CD1c-positive myeloid dendritic cell (primary cell): ENCODE measurements around the gene SLC2A11.

Source experiments
- DNase-seq: peaks from one replicate; pipeline ENCODE4 v3.0.0-alpha.2; 2016; ENCODE audit errors: extremely low spot score

Gene SLC2A11, protein sequence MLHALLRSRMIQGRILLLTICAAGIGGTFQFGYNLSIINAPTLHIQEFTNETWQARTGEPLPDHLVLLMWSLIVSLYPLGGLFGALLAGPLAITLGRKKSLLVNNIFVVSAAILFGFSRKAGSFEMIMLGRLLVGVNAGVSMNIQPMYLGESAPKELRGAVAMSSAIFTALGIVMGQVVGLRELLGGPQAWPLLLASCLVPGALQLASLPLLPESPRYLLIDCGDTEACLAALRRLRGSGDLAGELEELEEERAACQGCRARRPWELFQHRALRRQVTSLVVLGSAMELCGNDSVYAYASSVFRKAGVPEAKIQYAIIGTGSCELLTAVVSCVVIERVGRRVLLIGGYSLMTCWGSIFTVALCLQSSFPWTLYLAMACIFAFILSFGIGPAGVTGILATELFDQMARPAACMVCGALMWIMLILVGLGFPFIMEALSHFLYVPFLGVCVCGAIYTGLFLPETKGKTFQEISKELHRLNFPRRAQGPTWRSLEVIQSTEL

GRCh38 chr22:23857606-23858483 is at the start of gene SLC2A11:
TSS of gene SLC2A11 (plus strand) at chr22:23857875. CDS start at chr22:23858000, 125 bp downstream.
- DNase-seq: peak; percentile 99

- DNase-seq: no peak
These were observed 45.3 kb upstream of the SLC2A11 start for GRCh38 chr22:23812378-23812777.

DNA sequence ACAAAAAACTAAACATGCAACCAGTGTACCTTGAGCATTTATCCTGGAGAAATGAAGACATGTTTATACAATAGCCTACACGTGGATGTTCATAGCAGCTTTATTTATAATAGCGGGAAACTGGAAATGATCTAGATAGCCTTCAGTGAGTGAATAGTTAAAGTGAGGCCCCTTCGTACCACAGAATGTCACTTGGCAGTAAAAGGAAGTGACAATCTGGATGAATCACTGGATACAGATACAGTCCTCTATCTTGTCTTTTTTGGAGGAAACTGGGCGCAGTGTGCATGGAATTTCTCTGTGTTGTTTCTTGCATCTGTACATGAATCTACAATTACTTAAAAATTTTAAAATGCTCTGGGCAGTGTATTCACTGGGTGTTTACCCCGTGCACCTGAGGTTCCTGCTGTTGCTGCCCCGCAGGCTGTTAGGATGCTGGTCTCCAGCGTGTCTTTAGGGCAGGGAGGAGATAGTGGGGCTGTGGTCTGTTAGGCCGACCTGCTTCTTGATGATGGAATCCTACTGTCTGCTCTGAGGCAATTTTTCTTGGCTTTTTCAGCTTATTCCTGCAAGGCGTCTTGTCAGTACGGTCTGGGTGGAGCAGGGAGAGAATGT is 42.0 kb upstream of the SLC2A11 start:
- DNase-seq: no peak

DNA sequence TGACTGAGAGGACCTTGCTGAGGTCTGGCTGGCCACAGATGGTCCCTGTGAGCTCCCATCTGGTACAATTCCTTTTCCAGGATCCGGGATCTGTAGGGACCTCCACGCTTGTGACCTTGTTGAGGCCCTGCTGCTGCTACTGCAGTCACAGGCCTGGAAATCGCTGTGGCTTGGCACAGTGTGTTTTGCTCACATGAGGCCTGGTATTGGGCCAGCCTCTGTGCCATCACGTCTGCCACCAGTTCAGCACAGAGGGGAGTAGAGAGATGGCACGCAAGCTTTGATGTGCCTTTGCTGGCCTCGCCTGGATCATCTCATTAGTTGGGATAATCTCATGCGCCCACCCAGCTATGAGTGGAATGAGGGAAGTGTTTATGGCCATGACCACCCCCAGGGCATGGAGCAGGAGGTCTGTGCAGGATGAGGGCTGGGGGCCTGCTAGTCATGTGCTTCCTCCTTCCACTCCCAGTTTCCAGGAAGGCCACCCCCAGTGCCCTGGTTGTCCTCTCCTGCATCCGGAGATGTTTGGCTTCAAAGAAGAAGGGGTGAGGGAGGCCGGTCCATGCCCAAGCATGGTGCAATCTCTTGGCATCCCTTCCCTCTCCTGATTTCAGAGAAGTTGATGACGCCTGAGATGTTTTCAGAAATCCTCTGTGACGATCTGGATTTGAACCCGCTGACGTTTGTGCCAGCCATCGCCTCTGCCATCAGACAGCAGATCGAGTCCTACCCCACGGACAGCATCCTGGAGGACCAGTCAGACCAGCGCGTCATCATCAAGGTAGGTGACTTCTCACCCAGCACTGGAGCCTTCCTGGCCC is 41.3 kb upstream of the SLC2A11 start:
- no peak for DNase-seq

DNA sequence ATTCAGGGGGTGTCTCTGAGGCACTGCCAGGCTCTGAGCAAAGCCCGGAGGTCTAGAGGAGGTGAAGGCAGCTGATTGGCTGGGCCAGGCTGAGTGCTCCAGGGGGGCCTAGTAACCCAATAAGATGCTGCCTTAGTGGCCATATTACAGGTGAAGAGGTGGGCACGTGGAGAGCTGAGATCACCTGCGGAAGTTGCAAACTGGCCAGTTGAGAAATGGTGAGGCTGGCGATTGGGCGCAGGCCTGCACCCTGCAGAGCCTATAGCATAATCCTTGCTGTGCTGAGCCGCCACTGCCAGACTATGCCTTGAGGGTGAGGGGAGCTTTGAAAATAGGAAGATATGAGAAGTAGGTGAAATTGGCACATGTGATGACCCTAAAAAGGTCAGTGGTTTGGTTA is 40.5 kb upstream of the SLC2A11 start:
- DNase-seq: no peak

- no peak for DNase-seq
These were observed 39.1 kb upstream of the SLC2A11 start for GRCh38 chr22:23818541-23818940.

DNA sequence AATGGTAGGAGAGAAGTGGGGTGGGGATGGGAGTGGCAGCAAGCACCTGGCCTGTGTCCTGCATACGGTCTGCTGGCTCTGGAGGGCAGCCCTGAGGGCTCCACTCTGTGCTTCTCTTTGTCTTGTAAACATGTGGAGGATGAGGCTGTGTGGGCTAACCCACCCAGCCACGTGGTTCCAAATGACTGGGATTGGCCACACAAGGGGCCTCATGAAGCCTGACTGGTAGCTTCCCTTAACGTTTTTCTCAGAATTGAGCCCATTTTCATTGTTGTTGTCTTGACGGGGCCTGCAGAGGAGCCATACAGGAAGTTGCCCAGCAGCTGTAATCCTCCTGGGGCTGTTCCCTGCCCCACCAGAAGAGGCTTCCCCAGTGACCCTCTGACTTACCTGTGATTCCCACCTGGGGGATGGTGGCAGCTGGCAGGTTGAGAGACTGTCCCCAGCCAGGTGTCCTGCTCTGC is 36.9 kb upstream of the SLC2A11 start:
- DNase-seq: no peak

DNA sequence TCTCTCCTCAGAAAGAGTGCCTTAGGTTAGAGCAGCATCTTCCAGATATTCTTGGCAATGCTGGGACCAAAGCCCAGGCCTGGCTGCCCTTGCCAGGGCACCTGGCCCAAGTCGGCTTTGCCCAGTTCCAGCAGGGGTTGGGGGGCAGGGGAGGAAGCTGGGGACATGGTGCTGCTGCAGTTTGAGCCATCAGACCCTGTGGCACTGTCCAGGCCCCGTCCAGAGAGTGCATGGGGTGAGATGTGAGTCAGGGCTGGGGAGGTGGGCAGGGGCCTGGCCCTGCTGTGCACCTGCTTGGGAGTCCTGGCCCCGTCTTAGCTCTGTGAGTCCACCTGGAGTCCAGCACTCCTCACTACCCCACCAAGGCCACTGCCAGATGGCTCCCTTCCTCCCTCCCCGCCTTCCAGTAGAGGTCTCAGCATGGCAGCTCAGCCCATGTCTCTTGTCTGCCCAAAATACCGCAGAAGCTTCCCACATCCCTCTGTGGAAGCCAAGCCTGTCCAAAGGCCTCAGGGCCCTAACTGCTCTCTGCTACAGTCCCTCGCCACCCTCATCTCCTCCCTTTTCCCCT is 35.5 kb upstream of the SLC2A11 start:
- no peak for DNase-seq

- DNase-seq: no peak
These were observed 34.3 kb upstream of the SLC2A11 start for GRCh38 chr22:23823331-23823791.

DNA sequence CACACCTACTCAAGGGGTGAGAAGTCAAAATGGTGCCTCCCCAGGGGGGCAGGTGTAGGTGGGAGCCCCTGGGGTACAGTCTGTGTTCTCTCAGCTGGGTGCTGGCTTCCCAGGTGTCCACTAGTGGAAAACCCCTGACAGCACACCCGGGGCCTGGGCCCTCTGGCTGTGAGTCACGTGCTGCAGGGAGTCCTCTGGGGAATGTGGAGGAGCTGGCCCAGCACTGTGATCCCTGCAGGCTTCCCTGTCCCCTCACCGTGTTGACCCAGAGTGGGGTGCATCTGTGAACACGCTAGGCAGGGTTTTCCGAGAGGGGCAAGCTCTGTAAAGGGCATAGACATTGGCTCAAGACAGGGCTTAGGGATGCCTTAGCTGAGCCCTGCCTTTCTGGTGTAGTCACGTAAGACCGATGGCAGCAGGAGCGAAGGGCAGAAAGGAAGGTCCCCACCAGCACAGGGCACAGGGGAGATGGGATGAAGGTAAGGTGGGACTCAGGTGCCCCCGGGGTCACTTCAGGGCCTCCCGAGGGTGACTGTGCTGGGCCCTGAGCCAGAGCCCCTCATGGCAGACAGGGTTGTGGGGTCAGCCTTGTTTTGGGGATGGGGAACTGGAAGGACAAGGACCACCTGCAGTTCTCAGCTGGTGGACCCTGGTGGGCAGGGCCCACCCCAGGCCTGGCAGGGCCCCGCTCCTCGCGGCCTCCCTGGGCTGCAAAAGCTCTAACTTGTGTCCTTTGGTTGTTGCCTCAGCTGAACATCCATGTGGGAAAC is 33.0 kb upstream of the SLC2A11 start:
- DNase-seq: no peak

DNA sequence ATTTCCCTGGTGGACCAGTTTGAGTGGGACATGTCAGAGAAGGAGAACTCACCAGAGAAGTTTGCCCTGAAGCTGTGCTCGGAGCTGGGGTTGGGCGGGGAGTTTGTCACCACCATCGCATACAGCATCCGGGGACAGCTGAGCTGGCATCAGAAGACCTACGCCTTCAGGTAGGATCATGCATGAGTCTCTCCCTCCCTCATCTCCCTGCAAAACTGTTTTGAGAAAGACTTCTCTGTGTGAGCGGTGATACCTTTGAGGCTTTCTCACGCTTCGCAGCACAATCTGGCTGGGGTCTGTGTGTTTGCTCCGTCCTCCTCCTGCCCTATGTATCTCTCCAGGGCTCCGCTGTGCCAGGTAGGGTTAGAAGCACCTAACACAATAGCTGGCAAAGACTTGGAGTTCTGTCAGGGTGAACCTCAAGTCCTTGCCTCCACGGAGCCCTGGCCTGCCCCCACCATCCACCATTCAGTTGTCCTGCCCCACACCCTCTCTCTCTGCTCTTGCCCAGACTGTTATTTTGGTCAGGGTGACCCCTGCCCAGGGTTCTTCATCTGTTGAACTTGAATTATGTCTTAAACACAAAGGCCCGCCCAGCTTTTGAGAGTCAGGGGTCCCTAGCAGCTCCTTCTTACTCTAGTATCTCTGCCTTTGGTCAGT is 32.3 kb upstream of the SLC2A11 start:
- no peak for DNase-seq

GRCh38 chr22:23826510-23827350 is 30.9 kb upstream of the SLC2A11 start:
- no peak for DNase-seq

DNA sequence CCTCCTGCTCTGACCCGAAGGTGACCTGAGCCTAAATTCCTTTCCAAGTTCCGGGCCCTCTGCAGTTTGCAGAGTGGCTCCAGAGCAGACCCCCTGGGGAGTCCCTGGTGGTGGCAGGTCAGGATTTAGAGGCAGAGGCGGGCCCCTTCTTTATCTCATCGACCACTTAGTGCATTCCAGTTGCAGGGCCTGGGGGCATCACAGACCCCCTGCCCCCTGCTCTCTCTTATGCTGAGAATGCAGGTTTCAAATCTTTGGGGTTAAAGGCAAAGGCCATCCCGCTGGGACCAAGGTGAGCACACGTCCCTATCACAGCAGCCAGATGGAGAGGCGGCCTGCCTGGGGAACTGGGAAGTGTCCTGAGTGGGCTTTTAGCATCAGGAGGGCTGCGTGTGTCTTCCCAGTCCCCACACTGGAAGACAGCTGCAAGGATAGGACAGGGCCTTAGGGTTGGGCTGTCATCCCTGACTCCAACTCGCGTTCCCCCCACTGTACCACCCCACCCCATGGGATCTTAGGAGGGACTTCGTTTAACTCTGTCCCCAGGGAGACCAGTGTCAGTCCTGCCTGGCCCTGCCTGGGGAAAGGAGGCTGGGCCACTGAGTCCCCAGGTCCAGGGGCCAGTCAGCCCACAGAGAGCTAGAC is 30.2 kb upstream of the SLC2A11 start:
- no peak for DNase-seq

- DNase-seq: no peak
These were observed 28.6 kb upstream of the SLC2A11 start for GRCh38 chr22:23828800-23829680.

GRCh38 chr22:23829845-23830372 is 27.8 kb upstream of the SLC2A11 start:
- no peak for DNase-seq

- no peak for DNase-seq
These were observed 26.4 kb upstream of the SLC2A11 start for GRCh38 chr22:23831261-23831660.

- no peak for DNase-seq
These were observed 25.9 kb upstream of the SLC2A11 start for GRCh38 chr22:23831781-23832180.
